HepG2 (cell line): Measurements from ENCODE around the gene VAC14. TPM values are rescaled to one million over a fixed set of nuclear protein-coding genes. Genes with fewer than 3 reads are reported as not detected.
A peak's percentile ranks its signal among the peaks of the same experiment; 100 is the strongest.

Source experiments
- ATAC-seq: fragments of 200-7000 bp; cut with Tn5 transposase; 3 replicates; pipeline ENCODE4 v1.9.1; 2020; ENCODE audit warnings: mild to moderate bottlenecking, moderate library complexity
- BruUV-seq: library from RNA; stranded (reverse); fragments of 400-500 nt; replicated peaks from 2 replicates; lab custom pipeline; 2021; lab: Mats Ljungman, UMichigan
- CTCF ChIA-PET: fragments of 300-600 bp; formaldehyde crosslinking; extraction: SDS; loops from one replicate; lab custom pipeline; 2021; ENCODE audit warnings: low total read pairs, inconsistent platforms, low intra/inter-chr PET ratio; lab: Yijun Ruan, JAX
- POLR2A ChIA-PET: fragments of 350-600 bp; sonication (Branson Sonifier 250); formaldehyde crosslinking; loops from one replicate; lab custom pipeline; 2020; ENCODE audit warnings: antibody characterized with exemption, inconsistent platforms; lab: Yijun Ruan, JAX
- DNase-seq: peaks from one replicate; pipeline ENCODE4 v3.0.0-alpha.2; 2015; ENCODE audit warnings: low spot score
- FAIRE-seq: peaks from 3 replicates; lab custom pipeline; 2011; peaks lifted over from hg19 to GRCh38; lab: Jason Lieb, UNC
- H2AFZ ChIP-seq: one replicate; pipeline ENCODE4 v1.6.1; 2011; ENCODE audit warnings: low read length, inconsistent platforms
- H3K27ac ChIP-seq: fragments of 300-600 bp; 3 replicates; pipeline ENCODE4 v1.8.0; 2011; ENCODE audit warnings: mixed run types, mild to moderate bottlenecking, mixed read lengths, low read length, inconsistent platforms; ENCODE audit not compliant: insufficient read depth; ENCODE audit errors: extremely low read length
- H3K27me3 ChIP-seq, 2 experiments: fragments of 200-600 bp in 1 of 2; 2 replicates in 1 of 2; 3 replicates in 1 of 2; pipeline versions ENCODE4 v1.6.0 to v1.8.0; 2011; ENCODE audit warnings: low read length in 2 of 2, mild to moderate bottlenecking in 2 of 2, moderate library complexity in 2 of 2, inconsistent platforms in 1 of 2; ENCODE audit not compliant: insufficient read depth in 2 of 2, control insufficient read depth in 1 of 2
- H3K36me3 ChIP-seq, 2 experiments: fragments of 200-600 bp in 1 of 2; replicated peaks in 1 of 2; 2 replicates in 1 of 2; 3 replicates in 1 of 2; pipeline versions ENCODE4 v1.5.1 to v1.8.0; 2011; ENCODE audit warnings: low read length in 2 of 2, inconsistent platforms in 1 of 2; ENCODE audit not compliant: insufficient read depth in 2 of 2, control insufficient read depth in 1 of 2
- H3K4me1 ChIP-seq: 2 replicates; pipeline ENCODE4 v1.5.1; 2012; ENCODE audit warnings: low read length, inconsistent platforms; ENCODE audit not compliant: insufficient read depth
- H3K4me2 ChIP-seq: 2 replicates; pipeline ENCODE4 v1.6.0; 2011; ENCODE audit warnings: low read depth, low read length, inconsistent platforms
- H3K4me3 ChIP-seq, 3 experiments: fragments of 200-600 bp in 1 of 3; sonication (generic), shearing (Covaris generic) in 1 of 3; replicated peaks in 1 of 3; 2 replicates each; pipeline ENCODE4 v1.5.1; 2011 to 2016; ENCODE audit warnings: low read length in 3 of 3, inconsistent platforms in 2 of 3, low read depth in 2 of 3, mild to moderate bottlenecking in 2 of 3, control low read depth in 1 of 3, mixed read lengths in 1 of 3; ENCODE audit not compliant: insufficient read depth in 1 of 3
- H3K79me2 ChIP-seq: one replicate; pipeline ENCODE4 v1.6.1; 2011; ENCODE audit warnings: low read length, inconsistent platforms; ENCODE audit not compliant: insufficient read depth
- H3K9ac ChIP-seq: 2 replicates; pipeline ENCODE4 v1.6.0; 2011; ENCODE audit warnings: mild to moderate bottlenecking, low read depth, low read length, inconsistent platforms; ENCODE audit not compliant: insufficient read depth
- H3K9me3 ChIP-seq: 2 replicates; pipeline ENCODE4 v1.5.1; 2012; ENCODE audit warnings: mild to moderate bottlenecking, low read length
- H4K20me1 ChIP-seq: 2 replicates; pipeline ENCODE4 v1.6.0; 2011; ENCODE audit warnings: inconsistent platforms, mild to moderate bottlenecking, low read length, moderate library complexity; ENCODE audit not compliant: insufficient read depth
- BCLAF1 ChIP-seq: fragments of 450-650 bp; IDR thresholded peaks from 2 replicates; pipeline ENCODE4 v1.6.1; 2017; ENCODE audit warnings: mild to moderate bottlenecking
- RBM22 ChIP-seq: fragments of 200-400 bp; formaldehyde crosslinking; optimal IDR thresholded peaks from 2 replicates; pipeline ENCODE3; 2017; ENCODE audit warnings: mild to moderate bottlenecking, low read length, moderate library complexity
- ZBTB42 ChIP-seq: sonication (generic); formaldehyde crosslinking; IDR thresholded peaks from 2 replicates; pipeline ENCODE4 v1.5.0; 2020; ENCODE audit warnings: mild to moderate bottlenecking, missing genetic modification reagents
- WGBS: methylation state at CpG from one replicate; pipeline ENCODE4 v1.1.6; 2017; ENCODE audit warnings: low lambda C conversion rate; 5-methylcytosine and 5-hydroxymethylcytosine counted together
- in situ Hi-C: cut with HindIII; loops from 2 replicates; pipeline ENCODE4 v1.10.0; 2017; ENCODE audit warnings: low pct_unique_long_range_greater_than_20kb; ENCODE audit not compliant: extremely low pct_ligation_motif_present
- intact Hi-C: fragments of 100-400 bp; cut with micrococcal nuclease; formaldehyde crosslinking; loops from one replicate; pipeline ENCODE4 v1.10.0; 2022; ENCODE audit not compliant: unreplicated experiment
- polyA plus RNA-seq, 8 experiments: library from polyadenylated mRNA; depleted of rRNA in 3 of 8; stranded (reverse) in 7 of 8; unstranded in 1 of 8; fragments of >200 nt; fragmentation: Illumina TruSeq in 4 of 8; extraction: Trizol in 4 of 8; gene quantifications; 2 replicates each; pipeline versions ENCODE4 v1.2.1 to v1.2.3, GENCODE V29; 2011 to 2016; ENCODE audit warnings: low read depth in 4 of 8, missing spikeins in 1 of 8, mixed read lengths in 1 of 8; ENCODE audit not compliant: insufficient read depth in 1 of 8
- total RNA-seq, 5 experiments: library from RNA; depleted of rRNA; stranded (reverse); fragments of >200 nt; fragmentation: Illumina TruSeq; extraction: Trizol; gene quantifications; 2 replicates each; pipeline ENCODE4 v1.2.3, GENCODE V29; 2016; ENCODE audit warnings: low read depth in 1 of 5

The VAC14 gene
- total and polyA plus RNA-seq, 2 of the 13 experiments (the other 11 are each of a cell fraction or from before 2014, with no cell fraction given), result 23.5 to 24.6 TPM

GRCh38 chr16:70788668-70789594 lies 12.0 kb downstream of the VAC14 start:
- no peaks in the 10 kb centered on the region for H3K27me3 ChIP-seq
- WGBS, result 95% methylated on average over 15 of the region's 18 CpGs
- no peak overlapping the region for H3K4me2 ChIP-seq
- H3K4me3 ChIP-seq, result no peak overlapping the region
- DNase-seq (no peak), FAIRE-seq (no peak), ATAC-seq (no peak)
- no TSS peak for BruUV-seq
- ChIA-PET CTCF (no interaction called here), POLR2A (no interaction called here)
- H3K4me1 ChIP-seq, result no peaks in the 10 kb centered on the region
- no peak overlapping the region for H3K27ac ChIP-seq
- in situ Hi-C loops, result no loop called here
- intact Hi-C loops, result no loop called here
- H3K9ac ChIP-seq, result no peak overlapping the region
- no peak overlapping the region for H2AFZ ChIP-seq
- peaks cover 36% of the 10 kb centered on the region for H3K79me2 ChIP-seq
- no peak for TF ChIP-seq BCLAF1
- 0 out of 2 replicates have a peak, but pooled peaks have one; percentile 47 for TF ChIP-seq ZBTB42 (CRISPR knock-in tag)
- peak; percentile 78 for TF ChIP-seq RBM22
- H4K20me1 ChIP-seq, result no peaks in the 10 kb centered on the region; the same call in none of the 2 replicates
- H3K36me3 ChIP-seq, result peaks cover 29 to 62% of the 10 kb centered on the region in 2 experiments; a peak in 4 of 5 replicates
- H3K9me3 ChIP-seq, result no peaks in the 10 kb centered on the region
